Fibroblast of the conjunctiva (primary cell): Measurements from ENCODE around the gene PTPN14.

ENCODE experiments used
- DNase-seq: peaks from one replicate; pipeline ENCODE4 v3.0.0-alpha.2; 2010; ENCODE audit warnings: low read depth

The PTPN14 gene

DNA sequence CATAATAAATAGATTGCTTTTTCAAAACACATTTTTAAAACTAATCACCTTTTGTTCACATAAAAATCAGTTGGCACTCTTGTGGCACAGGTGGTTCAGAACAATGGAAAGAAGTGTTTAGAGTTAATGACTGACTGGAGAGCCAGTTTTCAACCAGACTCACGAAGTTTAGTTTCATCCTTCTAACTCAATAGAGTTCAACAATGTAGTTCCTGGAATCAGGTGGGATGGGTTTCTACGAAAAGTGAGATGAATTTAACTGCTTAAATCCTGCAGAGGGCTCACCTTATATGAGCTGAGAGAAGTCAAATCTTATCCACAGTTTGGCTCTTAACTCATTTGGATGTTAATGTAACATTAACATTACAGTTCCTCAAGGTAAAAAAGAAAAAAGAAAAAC lies 153.9 kb downstream of the PTPN14 start:
- DNase-seq, result no peak

- DNase-seq, result no peak
Observed at GRCh38 chr1:214396330-214396729, 155.1 kb downstream of the PTPN14 start.

DNA sequence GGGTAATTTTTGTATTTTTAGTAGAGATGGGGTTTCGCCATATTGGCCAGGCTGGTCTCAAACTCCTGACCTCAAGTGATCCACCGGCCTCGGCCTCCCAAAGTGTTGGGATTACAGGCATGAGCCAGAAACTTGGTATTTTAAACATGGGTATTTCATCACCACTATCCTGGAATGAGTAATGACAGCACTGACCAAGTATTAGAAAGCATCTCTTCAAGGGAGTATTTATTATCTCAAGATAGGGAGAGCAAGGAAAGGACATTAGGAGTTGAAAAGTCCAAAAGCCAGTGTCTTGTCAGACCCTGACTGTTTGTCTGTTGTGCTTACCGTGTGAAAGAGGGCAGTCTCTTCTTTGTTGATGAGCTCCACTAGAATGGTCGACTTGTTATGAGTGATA lies 156.8 kb downstream of the PTPN14 start:
- DNase-seq, result peak; percentile 42

DNA sequence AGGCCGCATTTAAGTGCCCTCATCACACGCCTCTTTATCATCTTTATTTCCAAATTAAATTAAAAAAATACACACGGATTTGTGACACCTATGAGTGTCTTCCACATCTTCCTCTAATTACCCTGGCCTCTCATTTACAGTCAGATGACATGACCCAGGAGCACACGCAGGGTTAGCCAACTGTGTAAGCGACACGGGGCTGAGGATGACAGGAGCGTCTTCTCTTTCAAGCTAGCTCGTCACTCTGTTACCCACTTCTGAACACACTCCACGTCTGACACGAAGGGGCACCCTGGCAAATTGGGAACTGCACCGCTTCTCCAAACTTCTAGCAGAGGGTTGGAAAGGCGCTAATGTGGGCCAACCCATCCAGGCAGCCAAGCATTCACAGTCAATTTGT lies 158.3 kb downstream of the PTPN14 start:
- DNase-seq, result no peak

DNA sequence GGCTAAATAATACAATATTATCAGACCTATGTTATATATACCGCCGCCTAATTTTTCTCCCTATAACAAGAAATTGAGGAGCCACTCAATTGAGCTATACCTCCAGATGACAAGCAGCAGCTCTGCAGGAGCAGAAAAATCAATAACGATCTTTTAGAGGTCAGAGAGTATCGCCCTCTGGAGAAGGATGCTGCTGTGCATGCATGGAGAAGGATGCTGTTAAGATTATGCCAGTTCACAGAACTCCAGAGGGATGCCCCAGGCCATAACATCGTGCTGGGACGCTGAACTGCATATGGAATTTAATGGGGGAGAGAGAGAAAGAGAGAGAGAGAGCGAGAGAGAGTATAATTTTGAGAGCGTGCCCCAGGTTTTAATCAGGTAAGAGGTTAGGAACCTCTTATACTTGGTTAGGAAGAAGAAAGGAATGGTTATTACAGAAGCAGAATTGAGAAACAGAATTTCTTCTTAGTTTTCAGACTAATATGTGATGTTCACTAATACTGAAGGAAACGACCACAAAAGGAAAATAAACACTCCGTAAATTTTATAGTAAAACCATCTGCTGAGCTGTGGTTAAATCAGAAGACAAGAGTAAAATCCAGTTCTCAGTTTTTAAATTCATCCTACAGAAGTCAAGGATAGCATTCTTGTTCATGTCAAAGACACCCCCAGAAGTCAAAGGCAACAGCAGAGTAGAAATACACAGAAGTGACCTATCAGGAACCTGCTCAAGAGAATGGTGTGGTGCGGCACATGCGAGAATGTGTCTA lies 159.3 kb downstream of the PTPN14 start:
- no peak for DNase-seq

- DNase-seq, result no peak
Observed at GRCh38 chr1:214389734-214390133, 161.7 kb downstream of the PTPN14 start.

- DNase-seq, result no peak
Observed at GRCh38 chr1:214386747-214387146, 164.7 kb downstream of the PTPN14 start.

GRCh38 chr1:214386333-214386732 lies 165.1 kb downstream of the PTPN14 start:
- no peak for DNase-seq

DNA sequence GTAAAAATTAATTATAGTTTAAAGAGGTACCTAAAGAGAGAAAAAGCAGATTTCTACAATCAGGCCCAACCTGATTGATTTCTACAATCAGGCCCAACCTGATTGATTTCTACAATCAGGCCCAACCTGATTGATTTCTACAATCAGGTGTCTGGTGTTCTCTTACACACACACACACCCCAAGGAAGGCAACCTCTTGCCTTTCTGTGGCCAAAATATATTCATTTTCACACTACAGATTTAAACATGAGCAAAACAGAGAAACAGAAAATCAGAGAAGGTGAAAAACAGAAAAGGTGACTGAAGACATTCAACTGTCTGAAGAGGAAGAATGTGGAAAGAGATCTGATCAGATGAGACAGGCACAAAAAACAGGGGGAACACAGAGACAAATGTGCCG lies 166.0 kb downstream of the PTPN14 start:
- DNase-seq, result no peak

- DNase-seq, result no peak
Observed at GRCh38 chr1:214384373-214385079, 166.9 kb downstream of the PTPN14 start.

DNA sequence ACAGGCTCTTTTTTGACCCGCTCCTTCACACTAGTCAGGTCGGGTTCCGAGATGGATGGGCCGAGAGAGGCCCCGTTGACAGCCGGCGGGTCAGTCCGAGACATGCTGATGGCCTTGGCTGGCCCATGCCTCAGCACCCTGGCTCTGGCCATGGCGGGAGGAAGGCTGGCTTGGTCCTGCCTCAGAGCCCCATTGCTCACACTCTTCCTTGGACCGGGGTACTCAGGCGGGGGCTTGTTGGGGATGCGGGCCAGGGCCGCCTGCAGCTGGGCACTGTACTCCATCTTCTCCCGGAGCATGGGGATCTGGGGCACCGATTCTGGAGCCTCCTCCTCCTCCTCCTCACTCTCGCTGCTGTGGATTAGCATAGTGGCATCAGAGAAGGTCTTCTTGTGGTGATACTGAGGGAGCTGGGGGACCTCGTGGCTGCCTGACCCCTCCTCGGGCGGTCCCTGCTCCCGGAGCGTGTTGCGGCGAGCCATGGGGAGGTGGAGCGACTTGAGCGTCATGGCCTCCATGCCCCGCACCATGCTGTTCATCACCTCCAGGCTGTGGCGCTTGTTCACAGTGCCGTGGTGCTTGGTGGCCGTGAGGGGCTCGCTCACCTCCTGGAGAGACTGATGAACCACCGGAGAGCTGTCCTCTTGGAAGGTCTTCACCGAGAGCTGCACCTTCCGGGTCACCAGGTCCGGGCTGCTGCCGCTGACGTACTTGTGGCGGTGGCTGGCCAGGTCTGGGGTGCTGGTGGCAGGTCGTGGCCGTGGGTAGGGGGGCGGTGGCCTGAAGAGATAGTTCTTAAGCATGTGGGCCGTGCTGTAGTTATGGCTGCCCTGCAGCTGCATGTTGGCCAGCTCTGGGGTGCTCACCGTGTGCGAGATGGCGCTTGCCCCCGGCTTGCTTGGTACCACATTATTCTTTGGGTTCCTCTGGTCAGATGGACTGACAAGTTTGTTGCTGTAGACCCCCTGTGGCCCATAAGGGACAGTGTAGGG lies 167.7 kb downstream of the PTPN14 start:
- no peak for DNase-seq

GRCh38 chr1:214380986-214381695 lies 170.3 kb downstream of the PTPN14 start:
- DNase-seq, result no peak

- no peak for DNase-seq
Observed at GRCh38 chr1:214380396-214380795, 171.0 kb downstream of the PTPN14 start.

GRCh38 chr1:214379236-214379970 lies 172.0 kb downstream of the PTPN14 start:
- DNase-seq, result no peak

GRCh38 chr1:214378492-214378891 lies 172.9 kb downstream of the PTPN14 start:
- DNase-seq, result no peak

DNA sequence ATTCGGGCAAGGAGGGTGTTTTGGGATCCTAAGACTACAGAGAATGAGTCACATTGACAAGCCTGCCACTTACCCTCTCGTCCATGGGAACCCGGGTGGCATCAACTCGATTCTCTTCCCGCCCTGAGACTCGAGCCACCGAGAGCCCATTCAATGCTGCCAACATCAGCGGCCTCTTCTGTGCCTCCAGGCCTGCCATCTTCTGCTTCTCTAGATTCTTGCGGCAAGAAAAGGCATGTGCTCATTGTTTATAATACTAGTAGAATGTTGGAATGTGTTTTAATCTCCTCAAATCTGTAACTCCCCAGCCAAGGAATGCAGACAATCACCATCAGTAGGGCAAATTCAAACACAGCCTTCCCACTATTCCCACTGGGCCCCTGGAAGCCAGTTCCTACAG lies 173.5 kb downstream of the PTPN14 start:
- DNase-seq, result peak; percentile 35

DNA sequence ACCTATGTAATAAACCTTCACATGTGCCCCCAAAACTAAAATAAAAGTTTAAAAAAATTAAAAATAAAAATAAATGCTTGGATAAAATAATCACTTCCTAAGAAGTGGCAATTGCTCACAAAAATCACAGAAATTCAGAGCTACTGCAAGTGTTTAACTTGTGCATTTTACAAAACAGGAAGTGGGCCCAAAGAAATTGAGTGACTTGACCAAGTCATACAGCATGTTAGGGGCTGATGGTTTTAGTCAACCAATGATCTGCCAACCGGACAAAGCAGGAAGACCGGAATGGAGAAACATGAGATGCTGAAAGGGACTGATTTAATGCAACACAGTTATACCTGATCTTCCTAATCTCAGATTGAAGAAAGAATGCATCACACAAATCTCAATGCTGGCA lies 173.9 kb downstream of the PTPN14 start:
- DNase-seq, result no peak

DNA sequence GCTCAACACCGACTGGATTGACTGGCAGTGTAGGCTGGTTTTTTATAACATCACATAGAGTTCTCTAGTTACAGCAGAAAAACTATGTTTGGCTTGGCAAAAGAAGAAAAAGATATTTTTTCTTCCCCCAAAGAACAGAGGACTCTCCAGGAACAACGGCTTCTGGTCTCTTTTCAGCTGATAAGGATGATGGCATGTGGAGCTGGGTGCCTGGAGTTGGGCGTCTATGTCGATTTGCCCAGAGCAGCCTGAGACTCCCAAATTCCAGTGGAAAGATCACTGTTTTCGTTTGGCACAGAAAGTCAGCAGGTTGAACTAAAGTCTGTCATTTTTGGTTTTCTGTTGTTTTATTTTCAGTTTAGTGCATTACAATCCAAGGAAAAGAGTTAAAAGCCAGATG lies 179.3 kb downstream of the PTPN14 start:
- no peak for DNase-seq

GRCh38 chr1:214370615-214371014 lies 180.8 kb downstream of the PTPN14 start:
- no peak for DNase-seq

DNA sequence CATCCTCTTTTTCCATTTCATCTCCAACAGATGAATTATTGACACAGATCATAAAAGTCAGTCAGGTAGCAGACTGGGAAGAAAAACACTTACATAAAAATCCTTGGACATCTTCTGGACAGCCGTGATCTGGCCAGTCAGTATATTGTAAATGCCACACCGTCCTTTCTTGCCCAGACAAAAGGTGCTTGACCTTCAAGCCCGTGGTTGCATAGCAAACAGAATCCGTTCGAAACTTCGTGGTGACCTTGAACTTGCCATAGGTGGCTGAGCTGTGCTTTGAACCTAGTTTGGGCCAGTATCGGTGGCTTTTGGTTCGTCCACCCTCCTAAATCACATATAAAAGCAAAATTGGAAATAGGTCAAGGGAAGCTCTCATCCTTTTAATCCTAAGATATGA lies 182.0 kb downstream of the PTPN14 start:
- DNase-seq, result no peak

DNA sequence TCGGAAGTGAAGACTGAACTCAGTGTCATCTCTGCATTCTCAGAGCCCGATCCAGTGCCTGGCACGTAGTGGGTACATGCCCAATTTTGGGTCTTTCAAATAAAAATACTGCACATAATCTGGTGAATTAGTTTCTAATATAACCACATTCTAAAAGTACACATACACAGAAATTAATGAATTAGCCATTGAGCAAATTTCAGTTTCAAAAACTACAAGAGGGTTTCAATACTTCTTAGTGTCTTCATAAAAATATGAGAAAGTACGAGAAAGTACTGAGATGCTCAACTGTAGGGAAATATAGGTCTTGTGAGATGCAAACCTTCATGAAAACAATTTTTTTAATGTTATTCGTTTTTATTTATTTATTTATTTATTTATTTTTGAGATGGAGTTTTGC lies 183.6 kb downstream of the PTPN14 start:
- DNase-seq, result no peak
